SJSA1 (cell line): ENCODE data around the gene ASCL4. TPM values are rescaled to one million over a fixed set of nuclear protein-coding genes. Genes with fewer than 3 reads are reported as not detected.

Experiments used
- DNase-seq, 2 experiments: peaks; one replicate each; pipeline ENCODE4 v3.0.0-alpha.2; 2015 to 2020; ENCODE audit warnings: low spot score in 2 of 2, low read depth in 1 of 2
- H3K27ac ChIP-seq: fragments of 250-450 bp; sonication (Bioruptor Pico); 2 replicates; pipeline ENCODE4 v1.5.1; 2020; ENCODE audit warnings: mild to moderate bottlenecking, moderate library complexity
- H3K27me3 ChIP-seq: fragments of 250-450 bp; sonication (Bioruptor Pico); replicated peaks from 2 replicates; pipeline ENCODE4 v1.5.1; 2020; ENCODE audit warnings: mild to moderate bottlenecking, moderate library complexity
- H3K36me3 ChIP-seq: fragments of 250-450 bp; sonication (Bioruptor Pico); 2 replicates; pipeline ENCODE4 v1.5.1; 2020; ENCODE audit warnings: mild to moderate bottlenecking
- H3K4me1 ChIP-seq: fragments of 250-450 bp; sonication (Bioruptor Pico); replicated peaks from 2 replicates; pipeline ENCODE4 v1.6.1; 2021; ENCODE audit warnings: mild to moderate bottlenecking
- H3K4me3 ChIP-seq: fragments of 250-450 bp; sonication (Bioruptor Pico); 2 replicates; pipeline ENCODE4 v1.5.1; 2020; ENCODE audit warnings: mild to moderate bottlenecking
- H3K9me3 ChIP-seq: fragments of 250-450 bp; sonication (Bioruptor Pico); replicated peaks from 2 replicates; pipeline ENCODE4 v1.5.1; 2020; ENCODE audit warnings: mild to moderate bottlenecking
- total RNA-seq: library from RNA; depleted of rRNA; stranded (reverse); fragments of >200 nt; shearing (Covaris generic); gene quantifications from 2 replicates; pipeline ENCODE4 v1.2.3, GENCODE V29; 2014

ASCL4 gene
- total RNA-seq, 1 experiment from 2014 or later, result not detected

DNA sequence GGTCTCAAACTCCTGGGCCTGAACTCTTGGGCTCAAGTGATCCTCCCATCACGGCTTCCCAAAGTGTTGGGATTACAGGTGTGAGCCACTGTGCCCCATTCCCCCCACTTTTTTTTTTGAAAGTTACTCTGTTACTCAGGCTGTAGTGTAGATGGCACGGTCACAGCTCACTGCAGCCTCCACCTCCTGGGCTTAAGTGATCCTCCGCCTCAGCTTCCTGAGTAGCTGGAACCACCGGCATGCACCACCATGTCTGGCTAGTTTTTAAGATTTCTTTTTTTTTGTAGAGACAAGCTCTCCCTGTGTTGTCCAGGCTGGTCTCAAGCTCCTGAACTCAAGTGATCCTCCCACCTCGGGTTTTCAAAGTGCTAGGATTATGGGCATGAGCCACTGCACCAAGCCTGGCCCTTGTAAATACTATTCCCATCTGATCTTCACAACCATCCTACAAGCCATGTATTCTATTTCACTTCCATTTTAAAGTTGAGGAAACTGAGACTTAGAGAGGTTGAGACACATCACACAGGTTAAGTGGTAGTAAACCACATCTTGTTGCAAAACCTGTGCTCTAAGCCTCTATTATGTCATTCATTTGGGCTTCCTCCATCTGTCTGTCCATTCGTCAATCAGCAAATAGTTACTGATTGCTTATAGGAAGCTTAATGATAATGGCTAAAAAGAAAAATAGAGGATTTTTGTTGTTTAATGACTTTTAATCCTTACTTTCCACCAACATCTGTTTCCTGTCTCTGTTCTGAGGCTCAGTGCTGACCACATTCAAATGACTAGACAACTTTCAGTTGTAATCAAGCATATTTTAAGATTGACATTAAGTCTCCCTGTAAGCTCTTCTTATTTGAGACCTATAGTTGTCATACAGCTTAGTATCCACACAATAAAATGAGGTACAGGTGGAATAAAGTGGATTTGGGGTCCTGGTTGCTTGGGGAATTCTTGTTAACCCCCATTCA, 9.2 kb downstream of the ASCL4 start:
- H3K4me1 ChIP-seq, result no peaks in the 10 kb centered on the region
- no peaks in the 10 kb centered on the region for H3K36me3 ChIP-seq
- no peak overlapping the region for H3K4me3 ChIP-seq
- no peak overlapping the region for H3K27ac ChIP-seq
- no peaks in the 10 kb centered on the region for H3K9me3 ChIP-seq
- H3K27me3 ChIP-seq, result peaks cover 8% of the 10 kb centered on the region
- DNase-seq, result no peak

DNA sequence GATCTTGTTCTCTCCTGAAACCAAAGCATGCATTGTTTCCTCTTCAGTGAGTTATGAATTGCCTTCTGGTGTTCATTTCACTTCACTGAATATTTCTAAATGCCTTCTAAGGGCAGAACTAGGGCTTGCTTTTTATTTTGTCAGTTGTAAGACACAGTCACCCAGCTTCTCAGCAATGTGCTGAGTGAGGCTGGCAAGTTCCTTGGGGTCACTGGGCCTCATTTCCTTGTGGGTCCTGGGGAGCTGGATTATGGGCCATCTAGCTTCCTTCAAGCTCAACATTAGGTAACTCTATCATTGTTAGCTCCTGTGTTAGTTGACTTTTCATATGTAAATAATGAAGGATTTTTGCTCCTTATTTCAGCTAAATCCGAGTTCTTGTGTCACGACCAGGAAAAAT, 13.8 kb downstream of the ASCL4 start:
- Histone ChIP-seq H3K9me3 (no peaks in the 10 kb centered on the region), H3K4me1 (no peaks in the 10 kb centered on the region), H3K4me3 (no peak overlapping the region), H3K27ac (no peak overlapping the region), H3K36me3 (no peaks in the 10 kb centered on the region), H3K27me3 (no peaks in the 10 kb centered on the region)
- DNase-seq, result no peak

DNA sequence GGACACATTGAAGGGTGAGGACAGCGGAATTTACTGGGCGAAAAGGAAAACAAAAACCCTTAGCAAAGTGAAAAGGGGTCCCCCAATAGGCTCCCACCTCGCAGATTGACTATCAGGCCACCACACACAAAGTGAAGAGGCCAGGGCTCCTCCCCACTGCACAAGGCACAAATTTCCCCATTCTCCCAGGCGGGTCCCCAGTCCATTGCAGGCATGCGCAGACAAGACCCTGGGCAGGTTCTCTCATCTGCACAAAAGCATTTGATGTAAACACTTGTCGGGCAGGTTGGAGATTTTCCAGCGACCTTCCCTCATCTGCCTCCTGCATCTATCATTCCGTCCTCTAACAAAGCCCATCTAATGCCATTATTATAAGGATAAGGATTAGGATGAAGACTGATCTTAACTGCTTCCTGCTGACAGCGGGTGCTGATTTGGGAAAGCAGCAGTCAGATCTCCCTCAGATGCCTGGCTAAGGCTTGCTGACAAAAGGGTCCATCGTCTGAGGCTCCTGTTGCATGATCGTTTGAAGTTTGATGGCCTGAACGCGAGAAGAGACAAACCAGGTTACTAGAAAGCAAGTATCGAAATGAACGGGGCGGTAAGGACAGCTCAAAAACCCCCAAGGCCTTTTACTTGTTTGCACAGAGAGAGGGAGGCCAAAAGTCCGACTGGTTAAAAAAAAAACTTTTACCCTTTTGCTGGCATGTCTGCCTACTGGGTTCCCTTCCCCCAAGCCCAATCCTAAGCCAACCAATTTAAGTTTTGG, 14.4 kb downstream of the ASCL4 start:
- Histone ChIP-seq H3K9me3 (no peaks in the 10 kb centered on the region), H3K4me1 (no peaks in the 10 kb centered on the region), H3K4me3 (no peak overlapping the region), H3K36me3 (no peaks in the 10 kb centered on the region), H3K27me3 (no peaks in the 10 kb centered on the region), H3K27ac (no peak overlapping the region)
- DNase-seq, result no peak

DNA sequence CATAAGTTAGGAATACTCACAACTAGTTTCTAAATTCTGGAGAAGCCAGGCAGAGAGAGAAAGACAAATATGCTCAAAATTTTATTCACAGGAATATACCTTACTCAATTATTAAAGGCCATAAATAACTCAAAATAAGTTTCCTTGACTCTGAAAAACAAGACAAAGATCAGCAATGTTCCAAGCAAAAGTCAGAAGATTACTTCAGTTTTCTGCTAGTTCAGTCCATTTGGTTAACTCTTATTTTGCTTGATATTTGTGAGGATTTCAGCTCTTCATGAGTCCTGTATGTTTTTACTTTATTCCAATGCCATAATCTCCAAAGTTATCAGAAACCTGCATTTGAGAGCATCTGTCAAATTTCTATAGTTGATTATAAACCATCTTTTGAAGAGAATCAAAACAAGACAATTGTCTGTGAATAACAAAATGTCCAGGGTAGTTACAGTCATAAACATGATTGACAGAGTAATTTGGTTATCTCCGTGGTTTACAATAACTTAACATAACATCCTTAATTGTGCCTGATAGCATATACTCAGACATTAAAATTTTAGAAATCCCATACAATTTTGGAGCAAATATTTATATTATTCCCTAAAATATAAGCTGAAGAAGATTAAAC, 17.1 kb downstream of the ASCL4 start:
- DNase-seq, result no peak
- Histone ChIP-seq H3K9me3 (no peaks in the 10 kb centered on the region), H3K27ac (no peak overlapping the region), H3K36me3 (no peaks in the 10 kb centered on the region), H3K4me3 (no peak overlapping the region), H3K27me3 (no peaks in the 10 kb centered on the region), H3K4me1 (no peaks in the 10 kb centered on the region)

DNA sequence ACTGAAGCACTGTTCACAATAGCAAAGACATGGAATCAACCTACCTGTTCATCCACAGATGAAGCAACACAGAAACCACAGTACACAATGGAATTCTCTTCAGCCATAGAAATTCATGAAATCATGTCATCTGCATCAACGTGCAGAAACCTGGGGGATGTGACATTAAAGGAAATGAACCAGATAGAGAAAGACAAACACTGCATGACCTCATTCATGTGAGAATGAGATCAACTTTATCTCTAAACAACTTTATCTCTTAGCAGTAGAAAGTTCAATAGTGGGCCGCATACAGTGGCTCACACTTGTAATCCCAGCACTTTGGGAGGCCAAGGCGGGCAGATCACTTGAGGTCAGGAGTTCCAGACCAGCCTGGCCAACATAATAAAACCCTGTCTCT, 19.9 kb downstream of the ASCL4 start:
- no peaks in the 10 kb centered on the region for H3K9me3 ChIP-seq
- no peak for DNase-seq
- no peak overlapping the region for H3K4me3 ChIP-seq
- H3K27me3 ChIP-seq, result no peaks in the 10 kb centered on the region
- H3K27ac ChIP-seq, result no peak overlapping the region
- no peaks in the 10 kb centered on the region for H3K36me3 ChIP-seq
- no peaks in the 10 kb centered on the region for H3K4me1 ChIP-seq

DNA sequence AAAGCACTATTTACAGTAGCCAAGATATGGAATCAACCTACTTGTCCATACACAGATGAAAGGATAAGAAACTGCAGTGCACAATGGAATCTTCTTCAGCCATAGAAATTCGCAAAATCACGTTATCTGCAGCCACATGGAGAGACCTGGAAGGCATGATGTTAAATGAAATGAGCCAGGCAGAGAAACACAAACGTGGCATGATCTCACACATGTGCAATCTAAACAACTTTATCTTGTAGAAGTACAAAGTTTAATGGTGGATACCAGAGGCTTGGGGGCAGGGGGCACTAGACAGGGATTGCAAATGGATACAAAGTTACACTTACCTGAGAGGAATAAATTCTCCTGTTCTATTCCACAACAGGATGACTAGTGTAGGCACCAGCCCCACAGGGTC, 24.1 kb downstream of the ASCL4 start:
- Histone ChIP-seq H3K9me3 (no peaks in the 10 kb centered on the region), H3K4me3 (no peak overlapping the region), H3K27me3 (no peaks in the 10 kb centered on the region), H3K27ac (no peak overlapping the region), H3K36me3 (no peaks in the 10 kb centered on the region), H3K4me1 (peaks cover 11% of the 10 kb centered on the region; the same call in 1 of the 2 replicates)
- DNase-seq, result no peak

DNA sequence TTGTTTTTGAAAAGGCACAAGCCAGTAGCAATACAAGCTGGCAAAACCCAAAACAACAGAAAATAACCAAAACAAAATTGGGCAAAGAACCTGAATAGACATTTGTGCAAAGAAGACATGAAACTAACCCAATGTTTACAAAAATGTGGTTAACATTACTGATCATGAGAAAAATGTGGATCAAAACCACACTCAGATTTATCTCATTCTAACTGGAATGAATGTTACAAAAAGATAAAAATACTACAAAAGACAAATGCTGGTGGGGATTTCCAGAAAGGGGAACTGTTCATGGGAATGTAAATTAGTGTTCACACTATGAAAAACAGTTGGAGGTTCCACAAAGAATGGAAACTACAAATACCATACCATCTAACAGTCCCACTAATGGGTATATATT, 26.6 kb downstream of the ASCL4 start:
- Histone ChIP-seq H3K4me1 (peaks cover 11% of the 10 kb centered on the region; the same call in 1 of the 2 replicates), H3K4me3 (no peak overlapping the region), H3K27me3 (no peaks in the 10 kb centered on the region), H3K27ac (peak overlapping the region; percentile 49), H3K9me3 (no peaks in the 10 kb centered on the region), H3K36me3 (no peaks in the 10 kb centered on the region)
- peak in 1 of 2 experiments; percentile 71 for DNase-seq

DNA sequence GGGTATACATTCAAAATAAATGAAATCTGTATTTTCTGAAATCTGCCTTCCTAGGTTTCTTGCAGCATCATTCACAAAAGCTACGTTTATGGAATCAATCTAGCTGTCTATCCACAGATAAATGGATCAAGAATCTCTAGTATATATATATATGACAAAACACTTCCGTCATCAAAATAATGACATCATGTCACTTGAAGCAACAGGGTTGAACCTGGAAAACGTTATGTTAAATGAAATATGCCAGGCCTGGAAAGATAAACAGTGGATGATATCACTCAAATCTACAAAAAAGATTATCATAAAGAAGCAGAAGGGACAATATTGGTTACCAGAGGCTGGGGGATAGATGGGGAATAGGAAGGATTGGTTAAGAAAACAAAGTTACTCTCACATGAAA, 28.6 kb downstream of the ASCL4 start:
- Histone ChIP-seq H3K27me3 (no peaks in the 10 kb centered on the region), H3K27ac (no peak overlapping the region), H3K36me3 (no peaks in the 10 kb centered on the region), H3K4me3 (no peak overlapping the region), H3K4me1 (peaks cover 11% of the 10 kb centered on the region; the same call in 1 of the 2 replicates), H3K9me3 (no peaks in the 10 kb centered on the region)
- no peak for DNase-seq

DNA sequence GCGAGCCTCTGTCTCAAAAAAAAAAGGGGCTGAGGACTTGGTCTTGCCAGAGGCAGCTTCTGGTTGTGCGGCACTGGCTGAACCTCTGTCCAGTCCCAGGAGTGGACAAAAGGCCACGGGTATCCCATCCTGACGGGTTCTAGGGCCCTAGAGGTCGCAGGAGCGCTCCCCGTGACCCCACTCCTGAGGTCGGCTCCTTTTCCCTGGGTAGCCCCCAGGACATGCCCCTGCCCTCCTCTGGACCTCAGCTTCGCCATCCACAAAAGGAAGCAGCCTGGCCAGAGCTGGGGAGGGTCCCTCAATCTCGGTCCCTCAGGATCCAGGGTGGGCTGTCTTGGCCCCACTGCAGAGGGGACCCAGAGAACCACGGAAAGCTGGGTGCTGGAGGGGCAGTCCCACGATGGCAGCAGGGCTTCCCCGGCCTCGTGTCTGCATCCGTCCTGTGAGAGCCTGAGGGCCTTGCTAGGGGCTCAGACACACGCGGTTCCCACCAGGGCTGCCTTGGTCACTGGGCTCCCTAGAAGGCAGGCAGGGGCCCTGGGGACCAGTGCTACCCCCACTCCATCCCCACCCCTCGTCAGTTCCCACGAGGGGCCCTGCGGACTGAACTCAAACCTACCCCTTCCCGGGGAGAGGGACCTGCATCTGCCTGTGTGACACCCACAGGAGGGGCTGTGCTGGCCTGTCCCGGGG, 31.1 kb downstream of the ASCL4 start:
- H3K27ac ChIP-seq, result no peak overlapping the region
- H3K4me3 ChIP-seq, result no peak overlapping the region
- DNase-seq, result no peak
- H3K4me1 ChIP-seq, result peaks cover 9% of the 10 kb centered on the region; the same call in 1 of the 2 replicates
- no peaks in the 10 kb centered on the region for H3K9me3 ChIP-seq
- no peaks in the 10 kb centered on the region for H3K27me3 ChIP-seq
- H3K36me3 ChIP-seq, result no peaks in the 10 kb centered on the region

DNA sequence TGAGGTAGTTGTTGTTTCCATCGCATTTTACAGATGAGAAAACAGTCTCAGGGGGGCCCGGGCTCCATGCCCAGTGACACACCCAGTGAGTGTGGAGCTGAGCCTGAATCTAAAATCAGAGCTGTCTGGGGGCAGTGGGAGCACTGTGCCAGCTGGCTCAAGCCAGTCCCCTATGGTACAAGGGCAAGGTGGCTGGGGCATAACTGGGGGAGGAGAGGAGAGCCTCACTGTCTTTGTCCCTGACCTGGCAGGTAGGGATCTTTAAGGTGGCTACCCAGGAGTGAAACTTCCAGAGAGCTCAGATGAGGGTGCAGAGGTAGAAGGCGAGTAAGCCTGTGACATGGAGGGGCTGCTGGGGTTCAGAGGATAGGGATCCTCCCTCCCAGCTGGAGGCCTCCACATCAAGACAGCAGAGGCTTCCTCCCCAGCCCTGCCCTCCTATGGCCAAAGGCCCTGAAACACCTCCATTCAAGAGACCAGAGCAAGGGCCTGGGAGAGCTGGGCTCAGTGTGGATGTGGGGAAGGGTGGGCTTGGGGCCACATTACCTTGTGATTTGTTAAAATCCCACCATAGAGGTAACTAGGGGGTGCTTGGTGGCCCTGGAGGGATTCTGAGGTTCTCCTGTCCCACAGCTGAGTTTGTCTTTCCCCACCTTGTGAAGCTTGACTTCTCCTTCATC, 33.1 kb downstream of the ASCL4 start:
- H3K27ac ChIP-seq, result no peak overlapping the region
- H3K36me3 ChIP-seq, result no peaks in the 10 kb centered on the region
- no peaks in the 10 kb centered on the region for H3K9me3 ChIP-seq
- H3K4me1 ChIP-seq, result no peaks in the 10 kb centered on the region
- H3K4me3 ChIP-seq, result no peak overlapping the region
- H3K27me3 ChIP-seq, result no peaks in the 10 kb centered on the region
- DNase-seq, result no peak

DNA sequence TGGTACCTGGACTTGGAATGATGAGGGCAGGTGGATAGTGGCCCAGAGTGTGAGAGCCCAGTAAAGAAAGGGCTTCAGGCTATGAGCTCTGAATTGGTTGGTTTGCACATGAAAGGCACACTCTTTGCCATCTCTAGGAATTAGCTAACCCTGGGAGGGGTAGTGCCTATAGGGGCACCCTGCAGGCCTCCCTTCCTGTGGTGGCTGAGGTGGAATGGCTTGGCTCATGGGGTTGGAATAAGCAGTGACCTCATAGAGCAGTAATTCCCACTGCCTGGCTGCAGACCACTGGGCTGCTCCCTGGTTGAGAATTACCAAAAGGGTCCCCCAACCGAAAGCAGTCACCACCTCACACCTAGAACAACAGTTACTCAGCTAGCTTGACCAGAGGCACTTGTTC, 42.7 kb downstream of the ASCL4 start:
- H3K36me3 ChIP-seq, result no peaks in the 10 kb centered on the region
- H3K27me3 ChIP-seq, result no peaks in the 10 kb centered on the region
- no peak for DNase-seq
- H3K27ac ChIP-seq, result no peak overlapping the region
- H3K4me1 ChIP-seq, result no peaks in the 10 kb centered on the region
- H3K4me3 ChIP-seq, result no peak overlapping the region
- no peaks in the 10 kb centered on the region for H3K9me3 ChIP-seq

DNA sequence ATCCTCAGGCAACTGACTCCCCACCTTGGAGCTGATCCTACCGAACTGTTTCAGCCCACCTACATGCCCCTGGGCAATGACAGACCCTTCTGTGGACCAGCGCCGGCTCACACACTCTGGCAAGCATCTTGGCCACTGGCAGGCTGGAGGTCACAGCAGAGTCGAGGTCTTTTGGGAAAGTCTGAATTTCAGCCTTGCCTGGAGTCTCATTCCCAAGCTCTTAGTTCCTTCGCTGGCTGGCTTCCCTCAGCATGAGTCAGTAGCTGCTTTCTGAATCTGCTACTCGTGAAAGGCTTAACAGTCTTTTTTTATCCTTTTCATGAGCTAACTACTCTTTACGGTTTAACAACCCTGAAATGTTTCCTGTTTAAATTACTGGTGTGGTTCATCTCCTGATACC, 44.5 kb downstream of the ASCL4 start:
- no peak overlapping the region for H3K4me3 ChIP-seq
- H3K9me3 ChIP-seq, result no peaks in the 10 kb centered on the region
- no peaks in the 10 kb centered on the region for H3K27me3 ChIP-seq
- H3K27ac ChIP-seq, result no peak overlapping the region
- DNase-seq, result no peak
- no peaks in the 10 kb centered on the region for H3K36me3 ChIP-seq
- no peaks in the 10 kb centered on the region for H3K4me1 ChIP-seq

DNA sequence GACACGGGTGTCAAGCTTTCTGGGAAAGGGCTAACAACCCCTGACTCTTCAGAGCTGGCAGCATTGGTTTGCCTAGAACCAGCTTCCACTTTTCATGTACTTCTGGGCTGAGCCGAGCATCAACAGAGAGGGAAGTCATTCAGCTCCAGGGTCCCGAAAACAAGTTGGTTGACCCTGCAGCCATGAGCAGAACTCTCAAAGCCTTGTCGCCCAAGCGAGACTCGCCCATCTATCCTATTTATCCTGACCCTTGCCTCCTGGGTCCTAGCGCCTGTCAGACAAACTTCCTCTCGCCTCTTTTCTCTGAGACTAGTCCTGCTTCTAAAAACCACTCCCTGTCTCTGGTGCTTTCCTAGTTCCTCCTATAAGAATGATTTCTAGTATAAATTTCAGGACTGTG, 47.9 kb downstream of the ASCL4 start:
- no peak overlapping the region for H3K4me3 ChIP-seq
- peaks cover 9% of the 10 kb centered on the region; the same call in 1 of the 2 replicates for H3K9me3 ChIP-seq
- no peak overlapping the region for H3K27ac ChIP-seq
- H3K27me3 ChIP-seq, result no peaks in the 10 kb centered on the region
- no peaks in the 10 kb centered on the region for H3K4me1 ChIP-seq
- H3K36me3 ChIP-seq, result no peaks in the 10 kb centered on the region
- DNase-seq, result no peak
